PFSK-1 (cell line): ENCODE results near the gene HTR4.

Source experiments
- FOXP2 ChIP-seq: optimal IDR thresholded peaks from 2 replicates; pipeline ENCODE3; 2011; ENCODE audit warnings: borderline replicate concordance, control low read depth, inconsistent platforms; ENCODE audit not compliant: insufficient read depth; ENCODE audit errors: extremely low read length, extremely low read depth
- POLR2AphosphoS5 ChIP-seq: IDR thresholded peaks from 2 replicates; pipeline ENCODE4 v1.6.1; 2012; ENCODE audit warnings: low read depth, mild to moderate bottlenecking, control low read depth, low read length, moderate library complexity
- SIN3A ChIP-seq: IDR thresholded peaks from 2 replicates; pipeline ENCODE4 v1.6.1; 2012; ENCODE audit warnings: mild to moderate bottlenecking, low read length, moderate library complexity, borderline replicate concordance; ENCODE audit not compliant: insufficient read depth
- TAF1 ChIP-seq: IDR thresholded peaks from 2 replicates; pipeline ENCODE4 v1.6.1; 2012; ENCODE audit warnings: low read length, control low read depth, borderline replicate concordance; ENCODE audit not compliant: insufficient read depth
- TF ChIP-seq, protein P1 (sequence below), 2 experiments: IDR thresholded peaks; 2 replicates each; pipeline versions ENCODE4 v1.6.1 to v1.8.0; 2011 to 2012; ENCODE audit warnings: low read depth in 2 of 2, low read length in 2 of 2, control low read depth in 1 of 2, inconsistent platforms in 1 of 2, mild to moderate bottlenecking in 1 of 2, moderate library complexity in 1 of 2; ENCODE audit not compliant: insufficient read depth in 1 of 2

Gene HTR4

DNA sequence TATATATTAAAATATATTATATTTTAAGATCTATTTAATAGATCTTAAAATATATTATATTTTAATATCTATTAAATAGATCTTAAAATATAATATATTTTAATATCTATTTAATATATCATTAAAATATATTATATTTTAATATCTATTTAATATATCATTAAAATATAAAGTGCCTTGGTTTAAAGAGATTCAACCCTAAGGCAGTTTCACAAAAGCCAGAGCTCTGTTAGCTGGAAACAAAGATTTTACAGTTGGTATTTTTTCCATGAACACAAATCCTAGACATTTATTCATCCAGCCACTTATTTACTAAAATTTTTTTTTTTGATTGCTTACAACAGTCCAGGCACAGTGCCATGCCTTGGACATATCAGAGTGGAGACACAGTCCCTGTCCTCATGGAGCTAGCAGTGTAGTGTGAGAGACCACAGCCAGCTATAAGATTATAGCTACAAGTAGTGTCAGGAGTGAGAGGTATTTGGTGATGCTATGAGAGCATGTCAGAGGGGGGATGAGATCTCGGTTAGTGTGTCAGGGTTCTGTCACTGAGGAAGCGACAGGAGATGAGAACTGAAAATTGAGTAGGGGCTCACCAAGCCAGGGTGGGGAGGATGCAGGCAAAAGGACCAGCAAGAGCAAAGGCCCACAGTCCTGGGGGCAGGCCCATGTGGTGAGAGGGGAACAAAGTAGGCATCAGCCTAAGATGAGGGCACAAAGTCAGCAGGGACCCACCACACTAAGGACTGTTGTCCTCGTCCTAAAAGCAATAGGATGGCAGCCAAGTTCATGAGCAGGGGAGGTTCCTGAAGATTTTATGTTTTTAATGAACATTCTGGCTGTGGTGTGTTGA lies 196.1 kb downstream of the HTR4 start:
- TF ChIP-seq POLR2AphosphoS5 (no peak), SIN3A (no peak), FOXP2 (no peak), TAF1 (no peak)
- TF ChIP-seq, protein P1, sequence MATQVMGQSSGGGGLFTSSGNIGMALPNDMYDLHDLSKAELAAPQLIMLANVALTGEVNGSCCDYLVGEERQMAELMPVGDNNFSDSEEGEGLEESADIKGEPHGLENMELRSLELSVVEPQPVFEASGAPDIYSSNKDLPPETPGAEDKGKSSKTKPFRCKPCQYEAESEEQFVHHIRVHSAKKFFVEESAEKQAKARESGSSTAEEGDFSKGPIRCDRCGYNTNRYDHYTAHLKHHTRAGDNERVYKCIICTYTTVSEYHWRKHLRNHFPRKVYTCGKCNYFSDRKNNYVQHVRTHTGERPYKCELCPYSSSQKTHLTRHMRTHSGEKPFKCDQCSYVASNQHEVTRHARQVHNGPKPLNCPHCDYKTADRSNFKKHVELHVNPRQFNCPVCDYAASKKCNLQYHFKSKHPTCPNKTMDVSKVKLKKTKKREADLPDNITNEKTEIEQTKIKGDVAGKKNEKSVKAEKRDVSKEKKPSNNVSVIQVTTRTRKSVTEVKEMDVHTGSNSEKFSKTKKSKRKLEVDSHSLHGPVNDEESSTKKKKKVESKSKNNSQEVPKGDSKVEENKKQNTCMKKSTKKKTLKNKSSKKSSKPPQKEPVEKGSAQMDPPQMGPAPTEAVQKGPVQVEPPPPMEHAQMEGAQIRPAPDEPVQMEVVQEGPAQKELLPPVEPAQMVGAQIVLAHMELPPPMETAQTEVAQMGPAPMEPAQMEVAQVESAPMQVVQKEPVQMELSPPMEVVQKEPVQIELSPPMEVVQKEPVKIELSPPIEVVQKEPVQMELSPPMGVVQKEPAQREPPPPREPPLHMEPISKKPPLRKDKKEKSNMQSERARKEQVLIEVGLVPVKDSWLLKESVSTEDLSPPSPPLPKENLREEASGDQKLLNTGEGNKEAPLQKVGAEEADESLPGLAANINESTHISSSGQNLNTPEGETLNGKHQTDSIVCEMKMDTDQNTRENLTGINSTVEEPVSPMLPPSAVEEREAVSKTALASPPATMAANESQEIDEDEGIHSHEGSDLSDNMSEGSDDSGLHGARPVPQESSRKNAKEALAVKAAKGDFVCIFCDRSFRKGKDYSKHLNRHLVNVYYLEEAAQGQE (IDR thresholded peaks at IDR 0.05; ENCODE audit: insufficient read depth in 1 of 2, low read depth in 2 of 2, low read length in 2 of 2): no peak

DNA sequence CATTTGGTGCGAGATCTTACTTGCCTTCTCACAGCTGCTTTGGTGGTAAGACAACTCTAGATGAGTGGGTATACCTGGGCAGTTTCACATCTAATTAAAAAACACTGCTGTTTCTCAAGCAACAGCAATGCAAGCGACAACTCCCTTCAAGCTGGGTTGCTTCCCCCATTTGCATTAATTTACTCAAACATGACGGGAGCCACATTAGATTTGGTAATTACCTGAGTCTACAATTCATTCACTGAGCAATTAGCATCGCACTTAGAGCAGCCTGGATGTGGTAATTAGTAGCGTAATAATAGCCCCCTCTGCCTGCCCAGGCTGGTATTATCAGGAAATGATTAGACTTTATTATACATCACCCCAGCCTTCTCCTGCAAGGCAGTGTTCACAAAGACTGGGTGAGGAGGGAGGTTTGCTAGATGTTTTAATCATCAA lies 197.1 kb downstream of the HTR4 start:
- TF ChIP-seq SIN3A (no peak), TAF1 (no peak), FOXP2 (no peak), POLR2AphosphoS5 (no peak)
- TF ChIP-seq, protein P1 (IDR thresholded peaks at IDR 0.05; ENCODE audit: insufficient read depth in 1 of 2, low read depth in 2 of 2, low read length in 2 of 2): no peak

DNA sequence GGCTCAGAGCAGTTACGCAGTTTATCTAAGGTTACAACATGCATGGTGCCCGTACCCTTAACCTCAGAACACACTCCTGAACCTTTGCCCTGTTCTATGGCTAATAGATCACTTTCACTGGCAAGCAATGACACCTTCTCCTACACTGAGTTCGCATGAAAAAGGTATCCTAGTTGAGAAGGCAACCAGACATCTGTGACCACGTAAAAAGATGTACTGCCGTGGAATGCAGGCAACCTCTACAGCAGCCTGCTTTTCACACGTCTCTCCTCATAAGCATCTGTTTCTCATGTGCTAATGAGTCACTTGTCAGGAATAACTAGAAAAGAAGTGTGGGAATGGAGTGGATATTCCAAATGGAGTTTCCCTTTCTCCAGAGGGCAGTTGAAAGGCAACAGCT lies 199.1 kb downstream of the HTR4 start:
- TF ChIP-seq SIN3A (no peak), POLR2AphosphoS5 (no peak), TAF1 (no peak), FOXP2 (no peak)
- TF ChIP-seq, protein P1 (IDR thresholded peaks at IDR 0.05; ENCODE audit: insufficient read depth in 1 of 2, low read depth in 2 of 2, low read length in 2 of 2): no peak

DNA sequence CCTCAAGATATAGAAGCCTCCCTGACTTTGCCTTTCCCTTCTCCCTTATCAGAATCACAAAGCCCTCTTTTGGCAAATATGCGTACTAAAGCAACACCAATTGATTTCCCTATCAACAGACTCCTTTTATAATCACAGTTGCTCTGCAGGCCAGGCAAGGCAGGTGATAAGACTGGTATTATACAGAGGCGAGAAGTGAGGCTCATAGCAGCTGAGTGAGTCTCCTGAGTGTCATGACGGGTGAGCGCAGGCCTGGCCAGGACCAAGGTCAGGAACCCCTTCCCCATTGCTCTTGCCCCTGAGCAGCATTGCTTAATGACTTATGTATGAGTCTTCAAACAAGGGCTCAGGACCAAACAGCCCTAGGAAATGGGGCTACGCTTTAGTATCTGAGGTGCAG lies 199.8 kb downstream of the HTR4 start:
- TF ChIP-seq POLR2AphosphoS5 (no peak), SIN3A (no peak), TAF1 (no peak), FOXP2 (no peak)
- TF ChIP-seq, protein P1 (IDR thresholded peaks at IDR 0.05; ENCODE audit: insufficient read depth in 1 of 2, low read depth in 2 of 2, low read length in 2 of 2): no peak
